Measurements from ENCODE around the gene ELK1.
A peak's percentile ranks its signal among the peaks of the same experiment; 100 is the strongest.
"Not testable (repeated sequence)": the region's sequence is repeated elsewhere in the genome, so short reads cannot be mapped to it uniquely, and the experiment has no call there.

ELK1 gene

DNA sequence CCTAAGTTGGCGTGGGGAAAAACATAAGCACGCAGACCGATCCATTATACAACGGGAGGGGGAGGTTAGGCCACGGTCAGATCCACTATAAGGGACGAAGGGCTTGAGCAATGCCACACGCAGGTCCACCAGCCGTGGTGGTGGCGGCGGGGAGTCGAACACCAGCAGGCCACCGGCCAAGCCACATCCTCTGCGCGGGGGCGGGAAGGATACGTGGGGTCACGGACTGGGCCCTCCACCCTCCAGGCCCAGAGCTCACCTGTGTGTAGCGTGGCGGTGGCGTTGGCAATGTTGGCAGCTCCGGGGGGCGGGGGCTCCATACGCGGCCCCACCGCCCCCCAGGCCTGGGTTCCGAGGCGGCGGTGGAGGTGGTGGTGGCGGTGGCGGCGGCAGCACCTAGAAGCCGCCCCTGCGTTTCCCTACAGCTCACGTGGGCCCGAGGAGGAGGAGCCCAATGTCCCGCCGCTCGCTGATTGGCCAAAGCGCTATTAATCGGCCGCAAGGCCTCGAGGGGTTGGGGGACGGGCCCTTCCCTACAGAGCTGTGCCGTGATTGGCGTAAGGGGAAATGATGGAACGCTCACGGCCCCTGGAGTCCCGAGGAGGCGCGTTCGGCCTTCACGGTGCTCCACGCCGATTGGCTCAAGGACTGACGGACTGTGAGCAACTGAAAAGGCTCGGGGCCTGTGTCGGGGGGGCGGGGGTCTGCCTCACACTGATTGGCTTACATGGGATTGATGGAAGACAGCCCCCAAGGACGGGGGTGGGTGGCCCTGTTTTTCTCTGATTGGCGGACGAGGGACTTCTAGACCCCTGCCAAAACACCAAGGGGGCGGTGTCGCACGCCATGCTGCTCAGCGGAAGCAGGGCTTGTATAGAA, at the start of gene ELK1:
ELK1 (minus strand) TSS at position 400 of the 879 bp plus-strand sequence. CDS start 9,122 bp downstream, outside the sequence.
- peak; percentile 91 for DNase-seq

- no peak for DNase-seq
Measured at GRCh38 chrX:47697181-47697580, 46.8 kb upstream of the ELK1 start.

- no peak for DNase-seq
Measured at GRCh38 chrX:47690175-47690574, 39.8 kb upstream of the ELK1 start.

GRCh38 chrX:47687263-47687662, 36.9 kb upstream of the ELK1 start:
- DNase-seq, result no peak

DNA sequence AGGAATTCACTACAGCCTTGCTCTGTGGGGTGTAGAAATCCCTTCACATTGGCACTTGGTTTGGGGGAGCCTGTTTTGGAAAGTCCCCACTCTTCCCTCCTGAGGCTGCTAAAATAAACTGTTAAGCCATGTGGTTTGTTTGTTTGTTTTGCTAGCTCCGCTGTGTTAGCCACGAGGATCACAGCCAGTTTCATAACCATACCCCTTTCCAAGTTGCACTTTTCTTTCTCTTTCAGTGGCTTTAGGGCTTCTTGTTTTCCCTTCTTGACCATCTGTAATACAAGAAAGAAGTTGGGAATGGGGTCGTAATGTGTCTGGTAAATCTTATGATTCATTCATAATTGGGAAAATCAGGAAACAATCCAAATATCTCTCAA, 33.5 kb upstream of the ELK1 start:
- DNase-seq, result no peak

DNA sequence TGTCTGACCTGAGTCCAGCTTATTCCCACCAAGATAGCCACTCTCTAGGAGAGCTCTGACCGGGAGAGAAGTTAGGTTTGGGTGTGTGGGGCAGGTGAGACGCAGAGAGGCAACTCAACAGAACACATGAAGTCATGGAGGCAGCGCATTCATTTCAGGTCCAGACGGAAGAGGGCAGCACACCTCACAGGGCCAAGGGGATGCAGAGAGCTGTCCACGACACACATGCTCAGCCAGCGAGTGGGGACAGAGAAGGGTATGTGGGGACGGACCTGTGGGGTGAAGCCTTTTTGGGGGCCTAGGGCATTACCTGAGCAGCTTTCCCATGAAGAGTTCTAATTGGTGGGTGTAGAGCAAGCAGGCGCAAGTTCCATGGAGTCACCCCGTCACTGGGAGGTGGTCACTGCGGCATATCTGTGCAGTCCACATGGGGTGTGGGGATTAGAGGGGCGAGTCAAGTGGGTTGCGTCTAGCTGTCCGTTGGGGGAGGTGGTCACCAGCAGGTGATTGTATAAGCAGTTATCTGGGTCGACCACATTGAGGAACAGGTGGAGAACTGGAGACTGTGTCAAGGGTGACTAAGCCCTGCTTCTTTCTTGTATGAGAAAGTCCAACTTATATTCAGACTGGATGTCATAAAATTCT, 32.9 kb upstream of the ELK1 start:
- DNase-seq, result no peak

DNA sequence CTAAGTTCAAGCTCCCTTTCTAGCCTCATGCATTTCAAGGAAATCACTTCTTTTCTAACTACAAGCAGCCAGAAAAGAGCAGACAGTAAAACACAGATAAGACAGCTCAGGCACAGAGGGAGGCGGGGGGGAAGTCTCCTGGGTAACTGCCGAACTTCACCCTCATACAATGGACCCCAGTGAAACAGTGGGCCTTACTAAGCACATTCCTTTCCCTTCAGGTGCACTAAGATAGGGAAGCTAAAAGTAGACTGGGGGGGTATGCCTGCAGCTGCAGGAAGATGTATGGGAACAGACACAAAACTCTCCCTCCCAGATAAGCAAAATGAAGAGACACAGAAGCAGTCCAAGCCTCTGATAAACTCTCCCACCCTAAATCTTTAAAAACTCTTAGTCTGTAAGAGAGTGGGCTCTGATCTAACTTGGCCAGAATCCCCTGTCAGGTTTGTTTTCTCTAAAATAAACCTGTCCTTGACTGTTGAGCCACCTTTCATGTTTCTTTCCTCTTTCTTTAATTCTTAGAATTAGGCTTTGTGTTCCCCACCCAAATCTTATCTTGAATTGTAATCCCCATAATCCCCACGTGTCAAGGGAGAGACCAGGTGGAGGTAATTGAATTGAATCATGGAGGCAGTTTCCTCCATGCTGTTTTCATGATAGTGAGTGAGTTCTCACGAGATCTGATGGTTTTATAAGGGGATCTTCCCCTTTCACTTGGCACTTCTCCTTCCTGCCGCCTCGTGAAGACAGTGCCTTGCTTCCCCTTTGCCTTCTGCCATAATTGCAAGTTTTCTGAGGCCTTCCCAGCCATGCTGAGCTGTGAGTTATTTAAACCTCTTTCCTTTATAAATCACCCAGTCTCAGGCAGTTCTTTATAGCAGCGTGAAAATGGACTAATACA, 25.8 kb upstream of the ELK1 start:
- DNase-seq, result not testable (repeated sequence)

DNA sequence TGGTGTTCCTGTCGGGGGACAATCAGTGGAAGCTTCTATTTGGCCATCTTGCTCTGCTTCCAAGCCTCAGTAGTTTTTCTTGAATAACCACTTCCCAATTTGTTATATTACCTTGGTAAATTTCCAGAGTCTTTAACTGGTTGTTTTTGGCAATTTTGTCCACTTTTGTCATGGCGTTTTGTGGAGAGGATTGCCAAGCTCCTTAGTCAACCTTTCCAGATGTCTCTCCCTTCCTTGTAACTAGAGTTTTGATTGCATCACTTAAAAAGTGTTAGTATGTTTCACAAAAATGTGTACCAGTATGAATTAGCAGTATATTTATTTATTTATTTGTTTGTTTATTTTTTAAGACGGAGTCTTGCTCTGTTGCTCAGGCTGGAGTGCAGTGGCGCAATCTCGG, 24.4 kb upstream of the ELK1 start:
- DNase-seq, result no peak

GRCh38 chrX:47665797-47666196, 15.4 kb upstream of the ELK1 start:
- not testable (repeated sequence) for DNase-seq

- DNase-seq, result no peak
Measured at GRCh38 chrX:47664737-47665136, 14.4 kb upstream of the ELK1 start.

DNA sequence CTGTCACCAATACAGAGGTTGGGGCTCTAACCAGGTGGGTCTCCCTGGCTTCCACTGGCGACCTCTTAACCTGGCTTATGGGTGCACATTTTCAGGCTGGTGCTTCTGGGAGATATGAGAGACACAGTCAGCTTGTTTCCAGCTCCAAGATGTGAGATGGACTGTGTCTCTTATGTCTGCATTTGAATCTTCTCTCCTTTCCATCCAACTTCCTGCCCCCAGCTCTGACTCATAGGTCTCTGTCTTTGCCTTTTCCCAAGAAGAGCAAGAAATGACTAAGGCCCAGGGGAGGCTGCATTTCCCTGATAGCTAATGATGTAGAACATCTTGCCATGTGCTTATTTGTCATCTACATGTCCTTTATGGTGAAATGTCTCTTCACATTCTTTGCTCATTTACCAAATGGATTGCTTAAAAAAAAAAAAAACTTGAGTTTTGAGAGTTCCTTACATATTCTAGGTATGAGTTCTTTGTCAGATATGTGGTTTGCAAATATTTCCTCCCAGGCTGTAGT, 11.8 kb upstream of the ELK1 start:
- peak; percentile 76 for DNase-seq

- no peak for DNase-seq
Measured at GRCh38 chrX:47661539-47661938, 11.2 kb upstream of the ELK1 start.

DNA sequence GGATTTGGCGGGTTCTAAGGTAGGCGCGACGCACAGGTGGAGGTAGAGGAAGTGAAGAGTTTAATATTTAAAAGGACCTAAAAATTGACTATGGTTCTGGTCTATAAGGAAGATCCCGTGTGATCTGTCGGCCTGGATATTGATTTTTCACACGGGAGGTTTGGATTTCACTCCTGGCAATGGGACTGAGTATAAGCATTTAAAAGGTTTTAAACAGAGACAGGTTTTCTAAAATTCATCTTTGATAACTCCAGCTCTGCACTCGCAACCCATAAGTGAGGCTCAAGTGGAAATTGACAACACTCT, 9.0 kb upstream of the ELK1 start:
- DNase-seq, result no peak

DNA sequence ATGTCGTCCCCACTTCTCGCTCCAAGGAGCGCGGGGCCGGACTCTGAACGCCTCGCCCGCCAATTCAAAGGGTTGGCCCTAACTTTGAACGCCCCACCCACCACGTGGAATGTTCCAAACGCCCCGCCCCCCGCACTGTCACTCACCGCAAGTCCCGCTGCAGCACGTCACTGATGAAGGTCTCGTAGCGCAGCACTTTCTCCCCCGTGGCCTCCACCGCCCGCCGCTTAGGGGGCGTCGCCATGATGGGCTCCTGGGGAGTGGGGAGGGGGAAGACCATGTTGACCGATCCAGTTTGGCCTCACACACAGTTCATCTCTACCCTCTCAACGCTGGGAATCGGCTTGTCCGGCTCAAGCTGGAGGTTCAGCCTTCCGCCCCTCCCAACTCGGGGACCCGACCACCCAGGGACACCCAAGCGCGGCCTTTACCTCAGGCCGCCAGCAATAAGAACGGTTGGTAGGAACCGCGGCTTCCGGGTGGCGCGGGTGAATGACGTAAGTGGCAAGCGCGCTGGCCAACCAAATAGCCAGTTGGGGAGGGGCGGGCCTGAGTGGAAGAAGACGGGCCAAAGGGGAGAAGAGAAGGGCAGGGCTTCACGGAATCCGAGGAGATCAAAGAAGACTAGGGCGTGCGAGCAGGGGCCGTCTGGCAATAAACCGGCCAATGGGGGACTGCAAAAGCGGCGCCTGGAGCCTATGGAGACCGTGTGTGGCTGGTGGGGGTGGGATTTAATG, 8.5 kb upstream of the ELK1 start, which contains the start of gene UXT:
UXT (minus strand) TSS at position 497 of the 737 bp plus-strand sequence; CDS start at position 244, 253 bp downstream.
- DNase-seq, result peak; percentile 95

DNA sequence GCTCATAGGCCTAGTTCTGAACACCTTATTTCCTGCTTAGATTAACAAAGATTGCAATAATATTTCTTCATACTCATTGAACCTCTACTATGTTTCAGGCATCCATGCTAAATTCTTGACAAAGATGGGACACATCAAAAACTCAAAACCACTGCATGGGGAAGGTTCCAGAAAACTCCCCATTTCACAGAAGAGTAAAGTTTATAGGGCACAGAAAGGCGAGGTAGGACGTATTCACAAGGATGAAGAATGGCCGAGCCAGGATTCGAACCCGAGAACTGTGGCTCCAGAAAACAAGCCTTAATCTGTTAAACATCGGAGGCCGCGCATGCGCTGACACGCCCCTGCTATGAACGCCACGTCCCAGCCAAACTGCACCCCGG, 7.9 kb upstream of the ELK1 start:
- DNase-seq, result no peak

DNA sequence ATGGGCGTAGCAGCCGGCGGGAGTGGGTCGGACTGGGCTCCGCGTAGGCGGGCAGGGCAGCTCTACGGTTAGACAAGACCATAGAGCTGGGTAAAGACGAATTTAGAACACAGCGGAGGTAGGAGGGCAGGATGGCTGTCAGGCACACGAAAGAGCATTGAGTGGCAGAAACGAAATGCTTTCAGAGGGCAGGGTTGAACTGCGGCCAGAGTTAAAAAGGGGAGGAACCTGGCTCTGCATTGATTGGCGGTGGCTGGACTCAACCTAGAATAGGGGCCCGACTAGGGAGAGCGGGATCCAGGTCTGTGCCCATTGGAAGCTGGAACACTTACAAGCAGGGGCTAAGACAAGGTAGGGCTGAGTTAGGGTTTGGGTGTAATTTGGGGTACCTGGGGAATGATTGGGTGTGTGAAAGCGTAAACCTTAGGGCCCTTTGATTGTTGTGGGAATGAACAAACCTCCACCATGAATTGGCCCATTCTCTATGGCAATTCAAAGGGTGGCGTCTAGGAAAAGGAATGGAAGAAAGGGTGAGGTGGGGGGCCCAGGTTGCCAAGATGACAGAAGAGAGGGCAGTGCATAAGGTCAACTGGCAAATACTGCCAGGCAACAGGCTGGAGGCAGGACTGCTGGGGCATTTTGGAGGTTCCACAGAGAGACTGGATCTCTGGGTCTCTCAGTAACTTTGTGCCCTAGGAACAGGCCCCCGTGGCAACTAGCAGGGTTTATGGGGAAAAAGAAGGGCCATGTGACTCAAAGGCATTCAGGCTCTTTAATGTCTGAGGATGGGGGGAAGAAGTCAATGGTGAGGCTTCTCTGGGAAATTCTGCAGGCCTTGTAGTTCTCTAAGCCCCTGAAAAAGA, 911 bp upstream of the ELK1 start:
- no peak for DNase-seq

DNA sequence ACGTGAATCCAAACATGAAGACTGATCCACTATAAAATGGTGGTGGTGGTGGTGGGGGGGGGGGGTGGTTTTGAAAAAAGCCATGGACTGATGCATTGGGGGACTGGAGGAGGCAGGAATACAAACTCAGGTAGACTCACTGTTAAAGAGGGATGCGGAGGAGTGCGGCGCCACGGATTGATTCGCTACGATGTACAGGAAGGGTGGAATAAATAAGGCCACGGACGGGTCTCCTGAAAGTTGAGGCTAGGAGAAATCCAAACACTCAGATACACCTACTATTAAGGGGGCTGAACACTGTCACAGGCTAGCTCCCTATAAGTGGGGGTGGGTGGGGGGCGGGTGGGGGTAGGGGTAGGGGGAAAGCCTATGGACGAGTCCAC, 591 bp downstream of the ELK1 start:
- DNase-seq, result no peak

- no peak for DNase-seq
Measured at GRCh38 chrX:47649271-47649670, 1.1 kb downstream of the ELK1 start.

GRCh38 chrX:47648376-47648775, 2.0 kb downstream of the ELK1 start:
- DNase-seq, result no peak

DNA sequence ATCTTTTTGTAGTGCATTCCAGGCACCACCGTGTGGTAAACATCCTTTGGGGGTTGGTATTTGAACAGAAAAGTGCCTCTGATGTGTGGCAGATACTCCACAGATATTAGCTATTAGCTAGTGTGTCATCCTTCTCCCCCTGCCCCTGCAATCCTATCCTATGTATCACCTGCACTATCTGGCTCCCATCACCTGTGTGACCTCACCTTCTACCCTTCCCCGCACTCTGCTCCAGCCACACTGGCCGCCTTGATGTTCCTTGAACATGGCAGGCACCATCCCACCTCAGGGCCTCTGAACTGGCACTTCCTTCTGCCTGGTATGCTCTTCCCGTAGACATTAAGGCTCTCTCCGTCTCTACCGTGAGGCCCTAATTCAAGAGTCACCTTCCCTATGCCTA, 3.7 kb downstream of the ELK1 start:
- no peak for DNase-seq

- no peak for DNase-seq
Measured at GRCh38 chrX:47645530-47645929, 4.8 kb downstream of the ELK1 start.
